ENCODE results near the gene SPOCK1.

GRCh38 chr5:137332296-137332695 lies 166.8 kb downstream of the SPOCK1 start:
- no peak for TF ChIP-seq POLR2AphosphoS5 (IDR thresholded peaks at IDR 0.05; ENCODE audit: low read depth)
- TF ChIP-seq CTCF (conservative IDR thresholded peaks at IDR 0.05; ENCODE audit: low read depth in 2 of 2): no peak
- TF ChIP-seq EZH2 (IDR thresholded peaks at IDR 0.05; ENCODE audit: low read depth, unreplicated experiment): no peak
- no peak for TF ChIP-seq EZH2phosphoT487 (IDR thresholded peaks at IDR 0.05; ENCODE audit: unreplicated experiment)
- no peak for TF ChIP-seq CREB1 (CRISPR knock-in tag; IDR thresholded peaks at IDR 0.05; ENCODE audit: low read depth)
- TF ChIP-seq JUNB (IDR thresholded peaks at IDR 0.05; ENCODE audit: unreplicated experiment): no peak

Measured in GM23338 (cell line).